Kidney glomerular epithelial cell (primary cell): Measurements from ENCODE around the gene MFSD1.
"Not testable (repeated sequence)": the region's sequence is repeated elsewhere in the genome, so short reads cannot be mapped to it uniquely, and the experiment has no call there.

ENCODE experiments used
- DNase-seq: peaks from one replicate; lab custom pipeline; 2025; lab: John Stamatoyannopoulos, UW

The MFSD1 gene

GRCh38 chr3:158775426-158776410, 26.1 kb upstream of the MFSD1 start:
- DNase-seq: no peak

- DNase-seq: no peak
Observed at GRCh38 chr3:158776531-158776930, 25.3 kb upstream of the MFSD1 start.

GRCh38 chr3:158777161-158777873, 24.5 kb upstream of the MFSD1 start:
- DNase-seq: no peak

- no peak for DNase-seq
Observed at GRCh38 chr3:158780766-158781165, 21.1 kb upstream of the MFSD1 start.

GRCh38 chr3:158781191-158781590, 20.7 kb upstream of the MFSD1 start:
- no peak for DNase-seq

GRCh38 chr3:158781849-158782248, 20.0 kb upstream of the MFSD1 start:
- DNase-seq: no peak

GRCh38 chr3:158782283-158782989, 19.4 kb upstream of the MFSD1 start:
- DNase-seq: no peak

- no peak for DNase-seq
Observed at GRCh38 chr3:158783051-158783450, 18.8 kb upstream of the MFSD1 start.

- DNase-seq: no peak
Observed at GRCh38 chr3:158785972-158786371, 15.9 kb upstream of the MFSD1 start.

- no peak for DNase-seq
Observed at GRCh38 chr3:158788446-158788845, 13.4 kb upstream of the MFSD1 start.

GRCh38 chr3:158789592-158789991, 12.3 kb upstream of the MFSD1 start:
- DNase-seq: peak; percentile 60

- DNase-seq: peak; percentile 75
Observed at GRCh38 chr3:158790901-158791589, 10.8 kb upstream of the MFSD1 start.

- DNase-seq: not testable (repeated sequence)
Observed at GRCh38 chr3:158791590-158791920, 10.3 kb upstream of the MFSD1 start.

GRCh38 chr3:158792709-158793108, 9.1 kb upstream of the MFSD1 start:
- no peak for DNase-seq

GRCh38 chr3:158794206-158794605, 7.6 kb upstream of the MFSD1 start:
- no peak for DNase-seq

GRCh38 chr3:158794936-158795518, 6.8 kb upstream of the MFSD1 start:
- peak; percentile 7 for DNase-seq

- DNase-seq: no peak
Observed at GRCh38 chr3:158801201-158801600, 653 bp upstream of the MFSD1 start.

GRCh38 chr3:158802409-158803268, 785 bp downstream of the MFSD1 start:
- peak; percentile 65 for DNase-seq

- no peak for DNase-seq
Observed at GRCh38 chr3:158804441-158804840, 2.6 kb downstream of the MFSD1 start.

- DNase-seq: peak; percentile 92
Observed at GRCh38 chr3:158808697-158809096, 6.8 kb downstream of the MFSD1 start.

- DNase-seq: no peak
Observed at GRCh38 chr3:158809642-158810041, 7.8 kb downstream of the MFSD1 start.
